ENCODE measurements around the gene SDK1. TPM values are rescaled to one million over a fixed set of nuclear protein-coding genes. Genes with fewer than 3 reads are reported as not detected.

SDK1 gene
- total and polyA plus RNA-seq, 2 experiments from 2014 or later = 4.1 to 16.5 TPM

- TF ChIP-seq CTCF (IDR thresholded peaks at IDR 0.05; ENCODE audit: low read depth, low read length) = no peak
- Histone ChIP-seq H3K4me3 (no peak overlapping the region), H3K36me3 (no peaks in the 10 kb centered on the region), H3K27ac (peak overlapping the region; percentile 74), H3K4me1 (ENCODE audit: low read depth) (peaks cover 35% of the 10 kb centered on the region), H3K9me3 (ENCODE audit: low read depth) (no peaks in the 10 kb centered on the region), H3K27me3 (no peaks in the 10 kb centered on the region)
- DNase-seq (ENCODE audit: low read depth in 1 of 2, low spot score in 1 of 2) = no peak
These were observed 678.7 kb downstream of the SDK1 start for GRCh38 chr7:3979611-3980299.

GRCh38 chr7:3980300-3980643 lies 679.2 kb downstream of the SDK1 start:
- no peak overlapping the region for H3K4me3 ChIP-seq
- no peak for TF ChIP-seq CTCF (IDR thresholded peaks at IDR 0.05; ENCODE audit: low read depth, low read length)
- peak in 1 of 2 donors; percentile 4 for DNase-seq (ENCODE audit: low read depth in 1 of 2, low spot score in 1 of 2)

GRCh38 chr7:3981281-3981680 lies 680.2 kb downstream of the SDK1 start:
- Histone ChIP-seq H3K9me3 (ENCODE audit: low read depth) (no peaks in the 10 kb centered on the region), H3K36me3 (no peaks in the 10 kb centered on the region), H3K27ac (peak overlapping the region; percentile 74), H3K4me1 (ENCODE audit: low read depth) (peaks cover 35% of the 10 kb centered on the region), H3K4me3 (no peak overlapping the region), H3K27me3 (no peaks in the 10 kb centered on the region)
- TF ChIP-seq CTCF (IDR thresholded peaks at IDR 0.05; ENCODE audit: low read depth, low read length) = no peak
- DNase-seq (ENCODE audit: low read depth in 1 of 2, low spot score in 1 of 2) = peak in 1 of 2 donors; percentile 59

More at GRCh38 chr7:3980300-3980643, 679.2 kb downstream of the SDK1 start:
- H3K4me1 ChIP-seq (ENCODE audit: low read depth) = peaks cover 35% of the 10 kb centered on the region
- no peaks in the 10 kb centered on the region for H3K27me3 ChIP-seq
- H3K9me3 ChIP-seq (ENCODE audit: low read depth) = no peaks in the 10 kb centered on the region
- H3K36me3 ChIP-seq = no peaks in the 10 kb centered on the region
- peak overlapping the region; percentile 74 for H3K27ac ChIP-seq

GRCh38 chr7:3984456-3984855 lies 683.4 kb downstream of the SDK1 start:
- TF ChIP-seq CTCF (IDR thresholded peaks at IDR 0.05; ENCODE audit: low read depth, low read length) = no peak
- DNase-seq (ENCODE audit: low read depth in 1 of 2, low spot score in 1 of 2) = no peak
- H3K27ac ChIP-seq = no peak overlapping the region
- no peaks in the 10 kb centered on the region for H3K27me3 ChIP-seq
- H3K4me1 ChIP-seq (ENCODE audit: low read depth) = peaks cover 19% of the 10 kb centered on the region
- no peaks in the 10 kb centered on the region for H3K9me3 ChIP-seq (ENCODE audit: low read depth)
- no peaks in the 10 kb centered on the region for H3K36me3 ChIP-seq
- H3K4me3 ChIP-seq = no peak overlapping the region

- H3K4me1 ChIP-seq (ENCODE audit: low read depth) = no peaks in the 10 kb centered on the region
- H3K4me3 ChIP-seq = no peak overlapping the region
- H3K36me3 ChIP-seq = no peaks in the 10 kb centered on the region
- H3K27me3 ChIP-seq = no peaks in the 10 kb centered on the region
- no peak for DNase-seq (ENCODE audit: low read depth in 1 of 2, low spot score in 1 of 2)
- no peak overlapping the region for H3K27ac ChIP-seq
- no peaks in the 10 kb centered on the region for H3K9me3 ChIP-seq (ENCODE audit: low read depth)
- no peak for TF ChIP-seq CTCF (IDR thresholded peaks at IDR 0.05; ENCODE audit: low read depth, low read length)
These were observed 685.9 kb downstream of the SDK1 start for GRCh38 chr7:3986927-3987326.
